Endothelial cell (in vitro differentiated cells): ENCODE results near the gene UBE2J1. TPM values are rescaled to one million over a fixed set of nuclear protein-coding genes. Genes with fewer than 3 reads are reported as not detected.

Experiments
- DNase-seq: peaks from one replicate; pipeline ENCODE4 v3.0.0; 2021; ENCODE audit warnings: low spot score
- H3K27ac Mint-ChIP-seq: one replicate; pipeline ENCODE4 v1.8.0; 2021; ENCODE audit warnings: mixed read lengths, inconsistent platforms; ENCODE audit not compliant: unreplicated experiment
- H3K27me3 Mint-ChIP-seq: one replicate; pipeline ENCODE4 v1.8.0; 2021; ENCODE audit warnings: mild to moderate bottlenecking, moderate library complexity, mixed read lengths, inconsistent platforms; ENCODE audit not compliant: unreplicated experiment
- H3K36me3 Mint-ChIP-seq: one replicate; pipeline ENCODE4 v1.8.0; 2021; ENCODE audit warnings: mild to moderate bottlenecking, low read depth, mixed read lengths, inconsistent platforms; ENCODE audit not compliant: unreplicated experiment
- H3K4me1 Mint-ChIP-seq: one replicate; pipeline ENCODE4 v1.8.0; 2021; ENCODE audit warnings: mild to moderate bottlenecking, mixed read lengths, inconsistent platforms; ENCODE audit not compliant: unreplicated experiment
- H3K4me3 Mint-ChIP-seq: one replicate; pipeline ENCODE4 v1.8.0; 2021; ENCODE audit warnings: mild to moderate bottlenecking, mixed read lengths, inconsistent platforms; ENCODE audit not compliant: unreplicated experiment
- H3K9me3 Mint-ChIP-seq: one replicate; pipeline ENCODE4 v1.8.0; 2021; ENCODE audit warnings: mixed read lengths, inconsistent platforms; ENCODE audit not compliant: unreplicated experiment
- total RNA-seq: library from RNA; stranded (reverse); fragmentation: NEBNext Ultra II Directional; extraction: Animal tissue kit (Norgen Biotek cat#: 25700); gene quantifications from one replicate; pipeline ENCODE4 v1.2.1, GENCODE V29; 2021; ENCODE audit not compliant: unreplicated experiment
- TF ChIP-seq, protein P1 (sequence below): fragments of 200-600 bp; sonication (generic); IDR thresholded peaks from one replicate; pipeline ENCODE4 v1.5.0; 2021; ENCODE audit warnings: antibody characterized with exemption; ENCODE audit not compliant: unreplicated experiment

Gene UBE2J1
- total RNA-seq, 1 donor from 2014 or later = 43.7 TPM

DNA sequence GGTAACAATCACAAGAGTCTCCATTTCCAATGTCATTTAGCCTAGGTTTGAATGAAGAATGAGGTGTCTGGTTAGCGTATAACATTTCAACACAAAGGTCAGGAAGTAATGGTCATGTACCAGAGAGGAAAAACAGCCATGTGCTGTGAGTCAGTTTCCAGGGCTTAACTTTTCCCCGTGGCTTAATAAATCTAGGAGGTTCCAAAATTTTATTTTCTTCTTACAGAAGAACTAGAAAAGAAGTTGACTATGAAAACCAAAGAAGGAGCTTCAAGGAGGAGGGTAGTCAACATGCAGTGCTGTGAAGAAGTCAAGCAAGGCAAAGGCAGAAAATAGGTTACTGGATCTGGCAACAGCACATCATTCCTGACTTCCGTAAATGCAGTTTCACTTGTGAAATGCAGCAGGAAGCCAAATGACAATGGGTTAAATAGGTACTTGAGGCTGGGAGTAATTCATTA, 29.0 kb downstream of the UBE2J1 start:
- Mint-ChIP-seq H3K27me3 (no peaks in the 10 kb centered on the region), H3K4me1 (no peaks in the 10 kb centered on the region), H3K4me3 (no peak overlapping the region), H3K9me3 (no peaks in the 10 kb centered on the region), H3K36me3 (peaks cover 19% of the 10 kb centered on the region), H3K27ac (no peak overlapping the region)
- no peak for DNase-seq
- TF ChIP-seq, protein P1, sequence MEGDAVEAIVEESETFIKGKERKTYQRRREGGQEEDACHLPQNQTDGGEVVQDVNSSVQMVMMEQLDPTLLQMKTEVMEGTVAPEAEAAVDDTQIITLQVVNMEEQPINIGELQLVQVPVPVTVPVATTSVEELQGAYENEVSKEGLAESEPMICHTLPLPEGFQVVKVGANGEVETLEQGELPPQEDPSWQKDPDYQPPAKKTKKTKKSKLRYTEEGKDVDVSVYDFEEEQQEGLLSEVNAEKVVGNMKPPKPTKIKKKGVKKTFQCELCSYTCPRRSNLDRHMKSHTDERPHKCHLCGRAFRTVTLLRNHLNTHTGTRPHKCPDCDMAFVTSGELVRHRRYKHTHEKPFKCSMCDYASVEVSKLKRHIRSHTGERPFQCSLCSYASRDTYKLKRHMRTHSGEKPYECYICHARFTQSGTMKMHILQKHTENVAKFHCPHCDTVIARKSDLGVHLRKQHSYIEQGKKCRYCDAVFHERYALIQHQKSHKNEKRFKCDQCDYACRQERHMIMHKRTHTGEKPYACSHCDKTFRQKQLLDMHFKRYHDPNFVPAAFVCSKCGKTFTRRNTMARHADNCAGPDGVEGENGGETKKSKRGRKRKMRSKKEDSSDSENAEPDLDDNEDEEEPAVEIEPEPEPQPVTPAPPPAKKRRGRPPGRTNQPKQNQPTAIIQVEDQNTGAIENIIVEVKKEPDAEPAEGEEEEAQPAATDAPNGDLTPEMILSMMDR = no peak

DNA sequence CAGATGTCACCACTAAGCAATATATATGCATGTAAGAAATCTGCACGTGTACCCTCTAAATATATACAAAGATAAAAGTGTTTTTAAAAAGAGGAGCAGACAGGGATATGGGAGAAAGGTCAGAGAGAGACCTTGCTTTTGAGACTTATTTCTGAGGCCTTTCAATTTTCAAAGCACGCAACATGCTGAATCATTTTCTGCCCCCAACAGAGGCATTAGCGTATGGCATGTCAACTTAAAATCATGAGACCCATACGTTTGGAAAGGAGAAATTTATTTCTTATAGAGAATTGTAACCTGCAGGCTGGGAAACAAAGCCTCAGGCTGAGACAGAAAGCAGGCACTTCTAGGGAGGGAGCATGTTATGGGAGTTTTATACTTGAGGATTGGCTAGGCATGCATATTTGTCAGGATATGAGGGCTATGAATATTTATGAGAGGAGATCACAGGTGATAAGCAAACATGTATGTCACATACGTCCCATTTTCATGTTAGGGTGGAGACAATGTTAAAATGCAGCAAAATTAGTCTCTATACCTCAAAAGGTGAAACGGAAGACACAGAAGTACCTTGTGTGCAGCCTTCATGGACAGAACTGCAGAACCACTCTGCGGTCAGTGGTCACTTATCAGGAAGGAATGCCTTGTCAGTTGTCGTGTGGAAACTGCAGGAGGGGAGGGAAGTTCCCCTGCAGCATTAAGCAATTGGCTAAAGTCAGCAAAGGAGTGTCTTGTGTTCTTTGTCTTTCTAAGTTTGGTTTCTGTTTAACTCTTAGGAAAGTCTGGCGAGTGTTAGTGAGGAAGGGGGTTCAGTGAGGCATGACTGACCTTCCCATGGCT, 31.2 kb downstream of the UBE2J1 start:
- Mint-ChIP-seq H3K36me3 (peaks cover 16% of the 10 kb centered on the region), H3K4me3 (no peak overlapping the region), H3K27me3 (no peaks in the 10 kb centered on the region), H3K4me1 (no peaks in the 10 kb centered on the region), H3K9me3 (no peaks in the 10 kb centered on the region), H3K27ac (no peak overlapping the region)
- TF ChIP-seq, protein P1 = no peak
- DNase-seq = no peak

DNA sequence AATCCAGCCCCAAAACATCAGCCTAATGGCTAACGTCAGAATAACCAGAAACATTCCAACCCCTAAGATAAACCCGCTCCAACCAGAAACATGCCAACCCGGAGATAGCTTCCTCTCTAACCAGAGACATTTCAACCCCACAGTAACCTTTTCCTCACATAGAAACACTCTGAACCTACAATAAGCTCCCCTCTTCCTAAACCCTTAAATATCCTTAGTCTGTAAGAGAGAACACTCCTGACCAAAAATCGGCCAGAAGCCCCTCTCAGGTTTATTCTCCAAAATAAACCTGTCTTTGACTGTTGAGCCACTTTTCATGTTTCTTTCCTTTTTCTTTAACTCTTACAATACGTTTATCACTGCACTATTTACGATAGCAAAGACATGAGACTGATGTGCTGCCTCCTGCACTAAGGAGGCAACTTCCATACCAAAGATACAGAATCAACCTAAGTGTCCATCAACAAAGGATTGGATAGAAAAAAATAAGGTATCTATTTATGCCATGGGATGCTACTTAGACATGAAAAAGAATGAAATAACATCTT, 32.4 kb downstream of the UBE2J1 start:
- no peaks in the 10 kb centered on the region for H3K4me1 Mint-ChIP-seq
- TF ChIP-seq, protein P1 = no peak

DNA sequence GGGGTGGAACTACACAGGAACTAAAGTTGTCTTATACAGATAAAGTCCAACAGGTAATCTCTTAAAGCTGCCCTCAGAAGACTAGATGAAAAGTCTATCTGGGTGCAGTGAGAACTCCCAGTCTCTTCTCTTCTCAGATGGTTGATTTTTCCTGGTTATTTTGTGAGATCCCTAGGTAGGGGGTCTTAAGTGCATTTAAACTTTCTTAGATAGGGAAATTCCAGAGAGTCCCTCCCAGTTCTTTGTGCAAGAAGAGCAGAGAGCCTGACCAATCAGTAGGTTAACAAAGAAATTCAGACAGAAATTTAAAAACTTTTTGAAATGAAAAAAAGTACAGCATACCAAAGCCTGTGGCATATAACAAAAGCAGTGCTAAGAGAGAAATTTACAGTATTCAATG, 35.5 kb downstream of the UBE2J1 start:
- Mint-ChIP-seq H3K27me3 (peaks cover under 1% of the 10 kb centered on the region), H3K27ac (no peak overlapping the region), H3K4me3 (no peak overlapping the region), H3K4me1 (peaks cover 5% of the 10 kb centered on the region), H3K36me3 (peaks cover 16% of the 10 kb centered on the region), H3K9me3 (no peaks in the 10 kb centered on the region)
- DNase-seq = no peak
- TF ChIP-seq, protein P1 = no peak

More for the DNA sequence above, 32.4 kb downstream of the UBE2J1 start:
- DNase-seq = no peak
- Mint-ChIP-seq H3K27me3 (no peaks in the 10 kb centered on the region), H3K4me3 (no peak overlapping the region), H3K27ac (no peak overlapping the region), H3K9me3 (no peaks in the 10 kb centered on the region), H3K36me3 (peaks cover 16% of the 10 kb centered on the region)
